HG02571 (cell line): ENCODE measurements around the gene POLR1C.
"Not testable (repeated sequence)": the region's sequence is repeated elsewhere in the genome, so short reads cannot be mapped to it uniquely, and the experiment has no call there.

Source experiments
- ATAC-seq: cut with Tn5 transposase; IDR thresholded peaks from one replicate; pipeline ENCODE4 v1.9.1; 2021; ENCODE audit warnings: mild to moderate bottlenecking, moderate library complexity; ENCODE audit not compliant: unreplicated experiment

Gene POLR1C

DNA sequence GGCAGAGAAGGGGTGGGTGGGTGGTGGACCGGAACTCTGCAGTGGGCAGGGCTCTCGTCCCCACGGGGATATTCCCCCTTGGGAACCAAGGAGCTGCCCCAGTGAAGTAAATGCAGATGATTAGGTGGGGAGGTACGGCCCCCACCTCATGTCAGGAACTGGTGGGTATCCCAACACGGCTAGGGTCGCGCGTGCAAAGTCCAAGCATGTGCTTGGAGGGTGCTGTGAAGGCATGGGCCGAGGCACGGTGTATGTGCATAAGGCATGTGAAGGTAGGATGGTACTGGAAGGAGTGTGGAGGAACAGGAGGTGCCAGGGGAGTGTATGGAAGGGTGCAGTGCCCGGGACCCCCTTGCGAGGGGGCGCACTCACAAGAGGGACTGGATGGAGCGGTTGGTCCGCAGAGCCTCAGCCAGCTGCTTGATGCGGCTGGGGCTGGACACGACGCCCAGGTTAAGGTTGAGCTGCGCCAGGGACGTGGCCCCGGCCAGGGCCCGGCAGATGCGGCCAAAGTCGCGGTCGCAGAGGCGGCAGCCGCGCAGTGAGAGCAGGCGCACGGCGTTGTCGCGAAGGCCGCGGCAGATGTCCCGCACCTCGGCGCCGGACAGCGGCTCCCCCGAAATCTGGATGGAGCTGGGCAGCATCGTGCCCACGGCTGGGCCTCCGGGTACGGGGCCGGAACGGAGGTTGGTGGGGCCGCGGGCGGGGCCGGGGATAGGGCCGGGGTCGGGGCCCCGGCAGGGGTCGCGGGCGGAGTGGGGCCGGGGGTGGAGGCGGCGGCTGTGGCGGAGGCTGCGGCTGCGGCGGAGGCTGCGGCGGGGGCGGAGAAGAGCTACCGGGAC lies 7.5 kb upstream of the POLR1C start:
- ATAC-seq: peak; percentile 7

- ATAC-seq: peak; percentile 61
Measured at GRCh38 chr6:43509984-43510826, 6.7 kb upstream of the POLR1C start, which contains the start of gene LRRC73. TSS of gene LRRC73 (minus strand) at chr6:43510346. CDS start at chr6:43509785, 561 bp downstream.

GRCh38 chr6:43510827-43511163 lies 6.1 kb upstream of the POLR1C start:
- no peak for ATAC-seq

GRCh38 chr6:43511824-43512415 lies 5.0 kb upstream of the POLR1C start:
- no peak for ATAC-seq

DNA sequence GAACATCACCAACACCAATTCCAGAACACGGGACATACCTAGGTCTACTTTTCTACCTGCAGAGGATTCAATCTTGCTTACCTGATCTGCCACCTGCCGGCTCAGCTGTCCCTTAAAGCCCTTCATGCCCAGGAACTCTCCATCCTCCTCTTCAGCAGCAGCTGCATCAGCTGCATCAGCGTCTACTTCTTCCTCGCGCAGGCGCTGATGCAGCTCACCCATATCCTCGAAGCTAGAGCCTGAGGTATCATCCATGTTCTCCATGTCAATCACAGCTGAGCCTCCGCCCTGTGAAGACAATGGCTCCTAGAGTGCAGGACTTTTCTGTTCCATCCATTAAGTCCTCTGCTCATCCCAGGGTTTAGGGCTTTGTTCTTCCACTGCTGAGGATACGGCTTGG lies 1.1 kb upstream of the POLR1C start:
- ATAC-seq: no peak

- no peak for ATAC-seq
Measured at GRCh38 chr6:43516367-43516696, 557 bp upstream of the POLR1C start.

- ATAC-seq: no peak
Measured at GRCh38 chr6:43517505-43518357, 842 bp downstream of the POLR1C start.

- no peak for ATAC-seq
Measured at GRCh38 chr6:43520097-43520496, 3.2 kb downstream of the POLR1C start.

DNA sequence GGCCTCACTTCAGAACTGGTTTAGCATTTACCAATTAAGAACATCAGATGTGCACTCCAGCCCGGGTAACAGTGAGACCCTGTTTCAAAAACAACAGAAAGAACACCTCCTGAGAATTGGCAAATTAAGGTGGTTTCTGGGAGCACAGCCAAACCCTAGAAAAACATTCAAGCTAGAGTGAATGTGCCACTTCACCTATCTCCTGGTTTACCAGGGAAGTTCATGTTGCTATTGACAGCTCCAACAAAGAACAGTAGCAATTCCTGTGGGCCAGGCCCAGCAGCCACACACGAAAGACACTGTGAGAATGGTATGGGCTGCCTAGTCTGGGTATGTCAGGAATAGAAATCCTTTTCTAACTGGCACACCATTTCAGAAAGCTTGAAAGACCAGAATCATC lies 4.9 kb downstream of the POLR1C start:
- no peak for ATAC-seq

- ATAC-seq: no peak
Measured at GRCh38 chr6:43522547-43523261, 5.8 kb downstream of the POLR1C start.

- ATAC-seq: no peak
Measured at GRCh38 chr6:43523284-43523683, 6.4 kb downstream of the POLR1C start.

DNA sequence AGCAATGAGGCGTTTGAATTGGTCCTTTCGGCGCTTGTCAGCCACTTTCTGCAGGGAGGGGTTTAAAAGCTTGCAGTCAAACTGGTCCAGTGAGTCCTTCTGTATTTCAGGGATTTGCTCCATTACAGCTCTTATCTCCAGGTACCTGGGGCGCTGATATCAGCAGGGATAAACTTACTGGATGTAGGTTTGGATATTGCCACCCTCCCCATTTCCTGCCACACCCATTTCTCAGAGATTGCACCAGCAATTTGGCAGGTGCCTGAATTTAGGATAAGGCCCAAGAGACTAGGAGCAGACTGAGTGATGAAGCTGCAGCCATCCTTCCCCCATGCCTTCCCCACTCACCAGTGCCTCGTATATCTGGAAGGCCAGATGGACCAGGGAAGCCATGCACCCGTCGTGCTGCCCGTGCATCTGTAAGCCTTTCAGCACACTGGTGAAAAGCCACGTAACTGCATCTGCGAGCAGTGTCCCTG lies 7.6 kb downstream of the POLR1C start:
- no peak for ATAC-seq

DNA sequence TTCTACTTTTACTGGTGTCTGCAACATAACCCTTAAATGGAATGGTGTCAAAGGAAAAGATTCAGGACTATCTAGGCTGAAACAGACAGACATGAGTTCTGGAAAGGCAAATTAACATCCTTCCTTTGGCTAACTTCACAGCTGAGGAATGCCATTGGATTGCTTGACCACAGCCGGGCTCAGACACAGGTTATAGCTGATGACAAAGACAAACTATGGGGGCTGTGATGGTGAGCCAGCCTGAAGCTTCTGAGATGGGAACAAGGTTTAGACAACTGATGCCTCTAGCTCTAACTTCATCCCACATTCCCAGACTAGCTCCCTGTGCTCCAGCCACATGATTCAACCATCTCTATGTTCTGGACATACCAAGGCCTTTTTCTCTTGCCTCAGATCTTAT lies 15.3 kb downstream of the POLR1C start:
- no peak for ATAC-seq

GRCh38 chr6:43538986-43539385 lies 22.1 kb downstream of the POLR1C start:
- not testable (repeated sequence) for ATAC-seq

DNA sequence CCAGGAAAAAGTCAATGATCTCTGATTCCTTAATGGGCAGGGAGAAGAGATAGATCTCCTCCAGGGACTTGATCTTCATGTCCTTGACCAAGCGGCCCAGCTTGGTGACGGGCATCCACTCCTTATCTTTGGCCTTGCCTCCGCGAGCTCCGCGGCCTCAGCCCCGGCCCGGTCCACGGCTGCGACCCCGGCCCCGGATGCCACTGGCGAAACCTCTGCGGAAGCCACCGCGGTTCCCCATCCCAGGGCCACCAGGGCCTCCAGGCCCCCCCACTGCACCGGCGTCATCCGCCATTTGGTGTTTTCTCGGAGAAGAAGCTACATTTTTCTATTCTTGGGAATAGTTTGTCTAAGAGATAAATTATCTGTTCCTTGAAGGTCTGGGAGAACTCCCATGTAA lies 22.5 kb downstream of the POLR1C start:
- not testable (repeated sequence) for ATAC-seq

- no peak for ATAC-seq
Measured at GRCh38 chr6:43540507-43540906, 23.6 kb downstream of the POLR1C start.

GRCh38 chr6:43541774-43542471 lies 25.0 kb downstream of the POLR1C start:
- ATAC-seq: no peak

DNA sequence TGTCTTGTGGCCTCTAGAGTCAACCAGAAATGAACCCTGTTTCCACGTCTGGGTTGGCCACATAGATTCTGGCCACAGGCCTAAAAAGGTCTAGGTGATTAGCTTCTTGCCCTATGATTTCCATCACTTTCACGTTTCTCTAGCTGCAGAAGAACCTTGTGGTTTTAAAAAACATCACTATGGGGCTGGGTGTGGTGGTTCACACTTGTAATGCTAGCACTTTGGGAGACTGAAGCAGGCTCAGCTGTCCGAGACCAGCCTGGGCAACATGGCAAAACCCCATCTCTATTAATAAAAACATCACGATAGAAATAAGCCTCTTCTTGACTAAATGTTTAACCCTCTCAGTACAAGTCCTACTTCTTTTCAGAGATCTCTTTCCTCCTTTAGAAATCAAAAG lies 27.6 kb downstream of the POLR1C start:
- ATAC-seq: no peak

DNA sequence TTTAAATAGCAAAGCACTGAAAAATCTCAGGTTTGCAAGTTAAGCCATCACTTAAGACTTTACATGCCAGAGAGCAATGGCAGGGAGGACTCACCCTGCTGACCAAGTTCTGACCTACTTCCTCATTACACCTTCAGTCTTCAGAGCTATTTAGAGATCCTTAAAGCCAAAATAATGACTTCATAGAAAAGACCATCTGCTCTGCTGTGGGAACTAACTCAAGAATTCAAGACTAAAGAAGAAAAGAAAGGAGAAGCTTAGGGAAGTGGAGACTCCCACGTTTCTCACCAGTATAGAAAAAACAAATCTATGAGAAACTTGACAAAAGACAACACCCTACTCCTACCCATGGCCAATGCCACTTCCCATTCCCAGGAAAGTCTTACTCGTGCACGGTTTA lies 30.3 kb downstream of the POLR1C start:
- no peak for ATAC-seq
